ENCODE data around the gene ACAP2. TPM values are rescaled to one million over a fixed set of nuclear protein-coding genes. Genes with fewer than 3 reads are reported as not detected.

The ACAP2 gene
- total and polyA plus RNA-seq, 2 experiments from 2014 or later, result 45.6 to 104 TPM

DNA sequence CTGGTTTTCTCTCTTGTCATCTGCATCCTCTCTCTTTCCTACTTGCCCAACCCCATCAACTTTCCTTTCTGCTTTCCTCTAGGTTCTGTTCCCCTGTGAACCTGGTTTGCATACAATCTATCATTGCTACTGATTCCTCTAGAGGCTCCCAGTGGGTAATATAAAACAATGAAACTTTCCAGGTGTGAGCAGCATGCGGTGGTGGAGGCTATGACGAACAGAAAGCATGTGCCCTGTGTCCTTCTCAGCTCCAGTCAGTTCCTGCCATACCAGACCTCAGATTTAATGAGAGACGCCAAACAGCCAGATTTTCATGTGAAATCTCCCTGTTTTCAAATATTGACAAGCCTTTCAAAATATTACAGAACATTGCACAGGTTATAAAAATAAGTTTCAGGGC lies 3.5 kb upstream of the ACAP2 start:
- H3K36me3 ChIP-seq (ENCODE audit: insufficient read depth), result no peaks in the 10 kb centered on the region
- Mint-ChIP-seq H3K27me3 (ENCODE audit: insufficient read depth, low read depth, poor library complexity) (peaks cover 2% of the 10 kb centered on the region), H3K4me3 (no peak overlapping the region), H3K4me1 (peaks cover 34% of the 10 kb centered on the region), H3K27ac (peak overlapping the region; percentile 45), H3K9me3 (no peaks in the 10 kb centered on the region), H3K36me3 (ENCODE audit: low read depth) (no peaks in the 10 kb centered on the region)
- H3K4me1 ChIP-seq (ENCODE audit: insufficient read depth), result peaks cover 8% of the 10 kb centered on the region
- H3K4me2 ChIP-seq, result no peak overlapping the region
- peaks cover 3% of the 10 kb centered on the region; the same call in 1 of the 2 replicates for H3K9me2 ChIP-seq (ENCODE audit: insufficient read depth)
- DNase-seq (ENCODE audit: low spot score) (no peak), ATAC-seq (no peak)
- H4K20me1 ChIP-seq (replicated peaks; ENCODE audit: insufficient read depth), result peaks cover 1% of the 10 kb centered on the region; the same call in 1 of the 2 replicates
- no peak for TF ChIP-seq JUNB (IDR thresholded peaks at IDR 0.05; ENCODE audit: unreplicated experiment)
- TF ChIP-seq ZNF331 (CRISPR knock-in tag; IDR thresholded peaks at IDR 0.05; ENCODE audit: low read depth), result no peak
- no peak for TF ChIP-seq POLR2AphosphoS5 (IDR thresholded peaks at IDR 0.05; ENCODE audit: low read depth)
- H2AFZ ChIP-seq, result peak overlapping the region; percentile 63
- no peaks in the 10 kb centered on the region for H3K27me3 ChIP-seq (ENCODE audit: insufficient read depth)
- no peaks in the 10 kb centered on the region for H3F3A ChIP-seq (replicated peaks; ENCODE audit: low read depth)
- no peak overlapping the region for H3K4me3 ChIP-seq
- no peak overlapping the region for H3K27ac ChIP-seq (ENCODE audit: low read depth)
- H3K79me2 ChIP-seq (replicated peaks; ENCODE audit: insufficient read depth), result peaks cover 5% of the 10 kb centered on the region

DNA sequence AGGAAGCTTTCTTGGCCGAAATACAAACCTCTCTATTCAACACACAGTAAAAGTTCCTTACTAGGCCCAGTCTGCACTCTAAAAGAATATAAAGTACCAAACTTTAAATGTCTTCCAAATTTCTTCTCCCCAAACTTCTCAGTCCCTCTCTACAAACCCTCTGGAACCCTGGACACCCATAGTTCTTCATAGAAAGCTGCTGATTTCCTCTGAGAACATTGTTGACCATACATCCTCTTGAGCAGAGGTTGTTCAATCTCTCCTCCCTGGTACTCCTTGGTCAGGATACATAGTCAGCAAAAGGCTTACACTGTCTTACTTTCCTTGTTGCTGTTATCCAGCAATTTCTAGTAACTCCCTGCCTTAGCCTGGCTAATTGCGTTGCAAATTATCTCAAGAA lies 3.1 kb upstream of the ACAP2 start:
- no peak overlapping the region for H3K4me3 Mint-ChIP-seq

More for the DNA sequence above, 3.1 kb upstream of the ACAP2 start:
- no peak overlapping the region for H3K4me2 ChIP-seq
- peaks cover 2% of the 10 kb centered on the region for H3K27me3 Mint-ChIP-seq (ENCODE audit: insufficient read depth, low read depth, poor library complexity)
- no peaks in the 10 kb centered on the region for H3K36me3 Mint-ChIP-seq (ENCODE audit: low read depth)
- H3K9me2 ChIP-seq (ENCODE audit: insufficient read depth), result no peaks in the 10 kb centered on the region
- no peak for ATAC-seq
- peaks cover 6% of the 10 kb centered on the region; the same call in 1 of the 2 replicates for H4K20me1 ChIP-seq (replicated peaks; ENCODE audit: insufficient read depth)
- H2AFZ ChIP-seq, result peak overlapping the region; percentile 63
- TF ChIP-seq ZNF331 (CRISPR knock-in tag; IDR thresholded peaks at IDR 0.05; ENCODE audit: low read depth), result no peak
- no peak for TF ChIP-seq STAT1 (IDR thresholded peaks at IDR 0.05; ENCODE audit: unreplicated experiment)
- TF ChIP-seq EZH2phosphoT487 (IDR thresholded peaks at IDR 0.05; ENCODE audit: unreplicated experiment), result no peak
- TF ChIP-seq JUNB (IDR thresholded peaks at IDR 0.05; ENCODE audit: unreplicated experiment), result no peak
- TF ChIP-seq, protein P1, sequence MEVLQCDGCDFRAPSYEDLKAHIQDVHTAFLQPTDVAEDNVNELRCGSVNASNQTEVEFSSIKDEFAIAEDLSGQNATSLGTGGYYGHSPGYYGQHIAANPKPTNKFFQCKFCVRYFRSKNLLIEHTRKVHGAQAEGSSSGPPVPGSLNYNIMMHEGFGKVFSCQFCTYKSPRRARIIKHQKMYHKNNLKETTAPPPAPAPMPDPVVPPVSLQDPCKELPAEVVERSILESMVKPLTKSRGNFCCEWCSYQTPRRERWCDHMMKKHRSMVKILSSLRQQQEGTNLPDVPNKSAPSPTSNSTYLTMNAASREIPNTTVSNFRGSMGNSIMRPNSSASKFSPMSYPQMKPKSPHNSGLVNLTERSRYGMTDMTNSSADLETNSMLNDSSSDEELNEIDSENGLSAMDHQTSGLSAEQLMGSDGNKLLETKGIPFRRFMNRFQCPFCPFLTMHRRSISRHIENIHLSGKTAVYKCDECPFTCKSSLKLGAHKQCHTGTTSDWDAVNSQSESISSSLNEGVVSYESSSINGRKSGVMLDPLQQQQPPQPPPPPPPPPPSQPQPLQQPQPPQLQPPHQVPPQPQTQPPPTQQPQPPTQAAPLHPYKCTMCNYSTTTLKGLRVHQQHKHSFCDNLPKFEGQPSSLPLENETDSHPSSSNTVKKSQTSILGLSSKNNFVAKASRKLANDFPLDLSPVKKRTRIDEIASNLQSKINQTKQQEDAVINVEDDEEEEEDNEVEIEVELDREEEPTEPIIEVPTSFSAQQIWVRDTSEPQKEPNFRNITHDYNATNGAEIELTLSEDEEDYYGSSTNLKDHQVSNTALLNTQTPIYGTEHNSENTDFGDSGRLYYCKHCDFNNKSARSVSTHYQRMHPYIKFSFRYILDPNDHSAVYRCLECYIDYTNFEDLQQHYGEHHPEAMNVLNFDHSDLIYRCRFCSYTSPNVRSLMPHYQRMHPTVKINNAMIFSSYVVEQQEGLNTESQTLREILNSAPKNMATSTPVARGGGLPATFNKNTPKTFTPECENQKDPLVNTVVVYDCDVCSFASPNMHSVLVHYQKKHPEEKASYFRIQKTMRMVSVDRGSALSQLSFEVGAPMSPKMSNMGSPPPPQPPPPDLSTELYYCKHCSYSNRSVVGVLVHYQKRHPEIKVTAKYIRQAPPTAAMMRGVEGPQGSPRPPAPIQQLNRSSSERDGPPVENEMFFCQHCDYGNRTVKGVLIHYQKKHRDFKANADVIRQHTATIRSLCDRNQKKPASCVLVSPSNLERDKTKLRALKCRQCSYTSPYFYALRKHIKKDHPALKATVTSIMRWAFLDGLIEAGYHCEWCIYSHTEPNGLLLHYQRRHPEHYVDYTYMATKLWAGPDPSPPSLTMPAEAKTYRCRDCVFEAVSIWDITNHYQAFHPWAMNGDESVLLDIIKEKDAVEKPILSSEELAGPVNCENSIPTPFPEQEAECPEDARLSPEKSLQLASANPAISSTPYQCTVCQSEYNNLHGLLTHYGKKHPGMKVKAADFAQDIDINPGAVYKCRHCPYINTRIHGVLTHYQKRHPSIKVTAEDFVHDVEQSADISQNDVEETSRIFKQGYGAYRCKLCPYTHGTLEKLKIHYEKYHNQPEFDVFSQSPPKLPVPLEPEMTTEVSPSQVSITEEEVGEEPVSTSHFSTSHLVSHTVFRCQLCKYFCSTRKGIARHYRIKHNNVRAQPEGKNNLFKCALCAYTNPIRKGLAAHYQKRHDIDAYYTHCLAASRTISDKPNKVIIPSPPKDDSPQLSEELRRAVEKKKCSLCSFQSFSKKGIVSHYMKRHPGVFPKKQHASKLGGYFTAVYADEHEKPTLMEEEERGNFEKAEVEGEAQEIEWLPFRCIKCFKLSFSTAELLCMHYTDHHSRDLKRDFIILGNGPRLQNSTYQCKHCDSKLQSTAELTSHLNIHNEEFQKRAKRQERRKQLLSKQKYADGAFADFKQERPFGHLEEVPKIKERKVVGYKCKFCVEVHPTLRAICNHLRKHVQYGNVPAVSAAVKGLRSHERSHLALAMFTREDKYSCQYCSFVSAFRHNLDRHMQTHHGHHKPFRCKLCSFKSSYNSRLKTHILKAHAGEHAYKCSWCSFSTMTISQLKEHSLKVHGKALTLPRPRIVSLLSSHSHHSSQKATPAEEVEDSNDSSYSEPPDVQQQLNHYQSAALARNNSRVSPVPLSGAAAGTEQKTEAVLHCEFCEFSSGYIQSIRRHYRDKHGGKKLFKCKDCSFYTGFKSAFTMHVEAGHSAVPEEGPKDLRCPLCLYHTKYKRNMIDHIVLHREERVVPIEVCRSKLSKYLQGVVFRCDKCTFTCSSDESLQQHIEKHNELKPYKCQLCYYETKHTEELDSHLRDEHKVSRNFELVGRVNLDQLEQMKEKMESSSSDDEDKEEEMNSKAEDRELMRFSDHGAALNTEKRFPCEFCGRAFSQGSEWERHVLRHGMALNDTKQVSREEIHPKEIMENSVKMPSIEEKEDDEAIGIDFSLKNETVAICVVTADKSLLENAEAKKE (CRISPR knock-in tag; IDR thresholded peaks at IDR 0.05), result no peak
- H3K9me3 Mint-ChIP-seq, result no peaks in the 10 kb centered on the region
- no peak overlapping the region for H3K27ac ChIP-seq (ENCODE audit: low read depth)
- peaks cover 10% of the 10 kb centered on the region for H3K79me2 ChIP-seq (replicated peaks; ENCODE audit: insufficient read depth)
- H3K4me1 Mint-ChIP-seq, result peaks cover 36% of the 10 kb centered on the region
- no peaks in the 10 kb centered on the region for H3K36me3 ChIP-seq (ENCODE audit: insufficient read depth)
- peaks cover 13% of the 10 kb centered on the region for H3K4me1 ChIP-seq (ENCODE audit: insufficient read depth)
- 0 out of 2 replicates have a peak overlapping the region, but pooled peaks have one; percentile 45 for H3K27ac Mint-ChIP-seq
- H3K4me3 ChIP-seq, result no peak overlapping the region
- no peaks in the 10 kb centered on the region for H3F3A ChIP-seq (replicated peaks; ENCODE audit: low read depth)
- DNase-seq (ENCODE audit: low spot score), result no peak
- H3K27me3 ChIP-seq (ENCODE audit: insufficient read depth), result no peaks in the 10 kb centered on the region
